ENCODE measurements around the gene OR6C70. TPM values are rescaled to one million over a fixed set of nuclear protein-coding genes. Genes with fewer than 3 reads are reported as not detected.

OR6C70 gene
- not detected in 2 replicates for total RNA-seq

GRCh38 chr12:55470088-55470829 is at the start of gene OR6C70:
TSS of gene OR6C70 (minus strand) at chr12:55470138. CDS start at chr12:55470138, 0 bp downstream.

GRCh38 chr12:55492078-55492477 is 22.1 kb upstream of the OR6C70 start, which contains the start of gene OR6C68:
TSS of gene OR6C68 (plus strand) at chr12:55492378. CDS start at chr12:55492378, 0 bp downstream.

GRCh38 chr12:55443776-55444175 is 26.2 kb downstream of the OR6C70 start, which contains the start of gene OR6C2:
TSS of gene OR6C2 (plus strand) at chr12:55444076. CDS start at chr12:55452214, 8,138 bp downstream.

GRCh38 chr12:55425954-55426353 is 44.0 kb downstream of the OR6C70 start, which contains the start of gene OR6C76:
TSS of gene OR6C76 (plus strand) at chr12:55426254. CDS start at chr12:55426254, 0 bp downstream.

Other genes with a start within 250 kb of the OR6C70 start
- gene OR10A7, start 249.1 kb downstream of the OR6C70 start, total RNA-seq: not detected in 2 replicates
- not detected in 2 replicates for gene OR6C74, start 225.5 kb downstream of the OR6C70 start, total RNA-seq
- not detected in 2 replicates for gene OR6C6, start 173.6 kb downstream of the OR6C70 start, total RNA-seq
- not detected in 2 replicates for gene OR6C1, start 155.8 kb downstream of the OR6C70 start, total RNA-seq
- gene OR6C3, start 139.4 kb downstream of the OR6C70 start, total RNA-seq: not detected in 2 replicates
- gene OR6C75, start 107.2 kb downstream of the OR6C70 start, total RNA-seq: not detected in 2 replicates
- gene OR6C65, start 69.6 kb downstream of the OR6C70 start, total RNA-seq: not detected in 2 replicates
- gene OR6C76, start 43.9 kb downstream of the OR6C70 start, total RNA-seq: not detected in 2 replicates
- gene OR6C2, start 26.1 kb downstream of the OR6C70 start, total RNA-seq: not detected in 2 replicates
- gene OR6C68, start 22.2 kb upstream of the OR6C70 start, total RNA-seq: not detected in 2 replicates
- not detected in 2 replicates for gene OR6C4, start 79.5 kb upstream of the OR6C70 start, total RNA-seq
- gene OR2AP1, start 102.3 kb upstream of the OR6C70 start, total RNA-seq: not detected in 2 replicates
- not detected in 2 replicates for gene OR10P1, start 166.8 kb upstream of the OR6C70 start, total RNA-seq
- 4.0 and 6.8 TPM in 2 replicates for gene ITGA7, start 237.8 kb upstream of the OR6C70 start, total RNA-seq
- 89.1 and 122 TPM in 2 replicates for gene BLOC1S1, start 245.9 kb upstream of the OR6C70 start, total RNA-seq

Measured in cardiac atrium fibroblast (primary cell).